DND-41 (cell line): ENCODE data around the gene RYR2.

ENCODE experiments used
- ATAC-seq: fragments of 200-7000 bp; cut with Tn5 transposase; 3 replicates; pipeline ENCODE4 v1.9.1; 2021; ENCODE audit warnings: low read depth; ENCODE audit not compliant: insufficient read depth
- DNase-seq: peaks from one replicate; pipeline ENCODE4 v3.0.0-alpha.2; 2020
- H2AFZ ChIP-seq: 2 replicates; pipeline ENCODE4 v1.6.0; 2012; ENCODE audit warnings: low read depth, low read length
- H3K27ac ChIP-seq: 2 replicates; pipeline ENCODE4 v1.5.1; 2012; ENCODE audit warnings: low read length, inconsistent platforms
- H3K27me3 ChIP-seq: fragments of 200-600 bp; sonication (generic); 2 replicates; pipeline ENCODE4 v1.6.0; 2012; ENCODE audit warnings: low read length, mild to moderate bottlenecking, inconsistent platforms; ENCODE audit not compliant: insufficient read depth, poor library complexity
- H3K36me3 ChIP-seq: 2 replicates; pipeline ENCODE4 v1.5.1; 2012; ENCODE audit warnings: low read length, inconsistent platforms; ENCODE audit not compliant: insufficient read depth
- H3K4me1 ChIP-seq: 2 replicates; pipeline ENCODE4 v1.5.1; 2012; ENCODE audit warnings: mild to moderate bottlenecking, low read length; ENCODE audit not compliant: insufficient read depth
- H3K4me2 ChIP-seq: 2 replicates; pipeline ENCODE4 v1.6.0; 2012; ENCODE audit warnings: mild to moderate bottlenecking, moderate library complexity, low read length, inconsistent platforms; ENCODE audit not compliant: insufficient read depth
- H3K4me3 ChIP-seq, 2 experiments: fragments of 200-600 bp in 1 of 2; shearing (Covaris generic) in 1 of 2; 2 replicates each; pipeline ENCODE4 v1.5.1; 2012 to 2016; ENCODE audit warnings: inconsistent platforms in 2 of 2, low read length in 2 of 2, mild to moderate bottlenecking in 2 of 2, low read depth in 1 of 2, moderate library complexity in 1 of 2
- H3K79me2 ChIP-seq: 2 replicates; pipeline ENCODE4 v1.6.0; 2012; ENCODE audit warnings: low read length, inconsistent platforms; ENCODE audit not compliant: insufficient read depth
- H3K9ac ChIP-seq: 2 replicates; pipeline ENCODE4 v1.6.0; 2012; ENCODE audit warnings: low read depth, mild to moderate bottlenecking, inconsistent platforms, low read length, moderate library complexity
- H3K9me3 ChIP-seq: 2 replicates; pipeline ENCODE4 v1.5.1; 2012; ENCODE audit warnings: low read length, moderate library complexity, mild to moderate bottlenecking, inconsistent platforms; ENCODE audit not compliant: insufficient read depth, severe bottlenecking
- H4K20me1 ChIP-seq: 2 replicates; pipeline ENCODE4 v1.6.0; 2012; ENCODE audit warnings: low read length; ENCODE audit not compliant: insufficient read depth
- EZH2 ChIP-seq: IDR thresholded peaks from 3 replicates; pipeline ENCODE4 v1.6.1; 2012; ENCODE audit warnings: borderline replicate concordance, low read depth, mild to moderate bottlenecking, moderate library complexity, low read length, inconsistent platforms; ENCODE audit not compliant: severe bottlenecking
- TF ChIP-seq, protein P1 (sequence below): IDR thresholded peaks from 2 replicates; pipeline ENCODE4 v1.5.1; 2012; ENCODE audit warnings: borderline replicate concordance, low read length, moderate library complexity, mild to moderate bottlenecking; ENCODE audit not compliant: poor library complexity, severe bottlenecking; ENCODE audit errors: extremely low read depth

Gene RYR2

GRCh38 chr1:237655778-237656177 lies 613.8 kb downstream of the RYR2 start:
- Histone ChIP-seq H3K4me1 (no peaks in the 10 kb centered on the region), H3K79me2 (no peaks in the 10 kb centered on the region), H2AFZ (no peak overlapping the region), H3K27me3 (no peaks in the 10 kb centered on the region), H3K9me3 (no peaks in the 10 kb centered on the region), H3K27ac (no peak overlapping the region), H3K36me3 (no peaks in the 10 kb centered on the region), H3K4me3 (no peak overlapping the region), H3K4me2 (no peak overlapping the region), H3K9ac (no peak overlapping the region), H4K20me1 (no peaks in the 10 kb centered on the region)
- no peak for ATAC-seq
- TF ChIP-seq EZH2: no peak
- TF ChIP-seq, protein P1, sequence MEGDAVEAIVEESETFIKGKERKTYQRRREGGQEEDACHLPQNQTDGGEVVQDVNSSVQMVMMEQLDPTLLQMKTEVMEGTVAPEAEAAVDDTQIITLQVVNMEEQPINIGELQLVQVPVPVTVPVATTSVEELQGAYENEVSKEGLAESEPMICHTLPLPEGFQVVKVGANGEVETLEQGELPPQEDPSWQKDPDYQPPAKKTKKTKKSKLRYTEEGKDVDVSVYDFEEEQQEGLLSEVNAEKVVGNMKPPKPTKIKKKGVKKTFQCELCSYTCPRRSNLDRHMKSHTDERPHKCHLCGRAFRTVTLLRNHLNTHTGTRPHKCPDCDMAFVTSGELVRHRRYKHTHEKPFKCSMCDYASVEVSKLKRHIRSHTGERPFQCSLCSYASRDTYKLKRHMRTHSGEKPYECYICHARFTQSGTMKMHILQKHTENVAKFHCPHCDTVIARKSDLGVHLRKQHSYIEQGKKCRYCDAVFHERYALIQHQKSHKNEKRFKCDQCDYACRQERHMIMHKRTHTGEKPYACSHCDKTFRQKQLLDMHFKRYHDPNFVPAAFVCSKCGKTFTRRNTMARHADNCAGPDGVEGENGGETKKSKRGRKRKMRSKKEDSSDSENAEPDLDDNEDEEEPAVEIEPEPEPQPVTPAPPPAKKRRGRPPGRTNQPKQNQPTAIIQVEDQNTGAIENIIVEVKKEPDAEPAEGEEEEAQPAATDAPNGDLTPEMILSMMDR: no peak
- DNase-seq: no peak

DNA sequence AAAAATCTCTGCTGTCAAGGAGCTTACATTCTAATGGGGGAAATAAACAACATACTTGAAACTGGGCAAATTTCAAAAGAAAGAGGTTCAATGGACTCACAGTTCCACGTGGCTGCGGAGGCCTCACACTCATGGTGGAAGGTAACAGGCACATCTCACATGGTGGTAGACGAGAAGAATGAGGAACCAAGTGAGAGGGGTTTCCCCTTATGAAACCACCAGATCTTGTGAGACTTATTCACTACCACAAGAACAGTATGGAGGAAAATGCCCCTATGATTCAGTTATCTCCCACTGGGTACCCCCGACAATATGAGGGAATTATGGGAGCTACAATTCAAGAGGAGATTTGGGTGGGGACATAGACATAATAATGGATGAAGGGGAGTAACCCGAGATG lies 622.4 kb downstream of the RYR2 start:
- no peak overlapping the region for H3K4me2 ChIP-seq
- no peak overlapping the region for H3K4me3 ChIP-seq
- H3K4me1 ChIP-seq: no peaks in the 10 kb centered on the region
- no peaks in the 10 kb centered on the region for H4K20me1 ChIP-seq
- ATAC-seq (no peak), DNase-seq (no peak)
- no peaks in the 10 kb centered on the region for H3K27me3 ChIP-seq
- H3K27ac ChIP-seq: no peak overlapping the region
- H3K79me2 ChIP-seq: no peaks in the 10 kb centered on the region
- no peaks in the 10 kb centered on the region for H3K36me3 ChIP-seq
- no peak overlapping the region for H3K9ac ChIP-seq
- no peak overlapping the region for H2AFZ ChIP-seq
- TF ChIP-seq, protein P1: no peak
- no peak for TF ChIP-seq EZH2
- no peaks in the 10 kb centered on the region for H3K9me3 ChIP-seq

- no peaks in the 10 kb centered on the region for H3K79me2 ChIP-seq
- H3K27ac ChIP-seq: no peak overlapping the region
- no peak overlapping the region for H3K4me3 ChIP-seq
- no peaks in the 10 kb centered on the region for H3K9me3 ChIP-seq
- no peaks in the 10 kb centered on the region for H3K4me1 ChIP-seq
- H3K4me2 ChIP-seq: no peak overlapping the region
- ATAC-seq (no peak), DNase-seq (no peak)
- TF ChIP-seq, protein P1: no peak
- TF ChIP-seq EZH2: no peak
- H2AFZ ChIP-seq: no peak overlapping the region
- H3K27me3 ChIP-seq: no peaks in the 10 kb centered on the region
- H4K20me1 ChIP-seq: no peaks in the 10 kb centered on the region
- H3K36me3 ChIP-seq: no peaks in the 10 kb centered on the region
- H3K9ac ChIP-seq: no peak overlapping the region
Measured at GRCh38 chr1:237670302-237670701, 628.3 kb downstream of the RYR2 start.

- no peak for ATAC-seq
- H3K27ac ChIP-seq: no peak overlapping the region
- no peak overlapping the region for H3K9ac ChIP-seq
- H3K4me3 ChIP-seq: no peak overlapping the region
- DNase-seq: no peak
- TF ChIP-seq, protein P1: no peak
- TF ChIP-seq EZH2: no peak
- H3K79me2 ChIP-seq: no peaks in the 10 kb centered on the region
- no peak overlapping the region for H2AFZ ChIP-seq
- H3K36me3 ChIP-seq: no peaks in the 10 kb centered on the region
- H3K4me2 ChIP-seq: no peak overlapping the region
- H4K20me1 ChIP-seq: no peaks in the 10 kb centered on the region
- no peaks in the 10 kb centered on the region for H3K4me1 ChIP-seq
- H3K9me3 ChIP-seq: no peaks in the 10 kb centered on the region
- no peaks in the 10 kb centered on the region for H3K27me3 ChIP-seq
Measured at GRCh38 chr1:237671262-237671661, 629.3 kb downstream of the RYR2 start.
